OCI-LY1 (cell line): ENCODE measurements around the gene MMS19.

Experiments used
- CTCF ChIP-seq: fragments of 200-600 bp; sonication (generic), shearing (Covaris generic); IDR thresholded peaks from 2 replicates; pipeline ENCODE4 v1.5.1; 2017; ENCODE audit warnings: mild to moderate bottlenecking, antibody characterized with exemption, low read length, moderate library complexity, mixed read lengths
- EZH2 ChIP-seq: fragments of 200-600 bp; sonication (generic), shearing (Covaris generic); IDR thresholded peaks from 2 replicates; pipeline ENCODE4 v1.8.0; 2017; ENCODE audit warnings: borderline replicate concordance, mixed run types, mild to moderate bottlenecking, antibody characterized with exemption, low read length, moderate library complexity, mixed read lengths

- TF ChIP-seq CTCF (no peak), EZH2 (no peak)
Measured at GRCh38 chr10:97498841-97499560, 779 bp upstream of the MMS19 start, which contains the start of gene UBTD1.
